ENCODE measurements around the gene BOC. TPM values are rescaled to one million over a fixed set of nuclear protein-coding genes. Genes with fewer than 3 reads are reported as not detected.

BOC gene
- total RNA-seq, 1 donor from 2014 or later, result 22.4 TPM

DNA sequence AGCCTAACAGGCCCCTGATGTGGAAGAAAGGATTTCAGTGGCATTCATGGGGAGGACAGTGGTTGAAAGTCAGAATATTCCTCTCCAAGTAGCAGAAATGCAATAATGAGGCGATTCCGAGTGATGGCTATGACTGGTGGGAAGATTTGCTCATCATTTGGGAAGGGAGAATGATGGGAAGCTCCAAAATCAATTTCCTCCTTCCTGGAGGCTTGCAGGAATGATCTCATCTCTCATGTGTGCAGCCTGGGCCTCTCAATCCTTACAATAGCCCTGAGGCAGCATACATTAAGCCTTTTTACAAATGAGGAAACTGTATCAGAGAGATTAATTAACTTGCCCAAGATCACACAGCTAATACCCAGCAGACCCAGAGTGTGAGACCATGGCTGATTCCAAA, 58.7 kb downstream of the BOC start:
- H3K4me3 Mint-ChIP-seq (ENCODE audit: unreplicated experiment), result no peak overlapping the region
- H3K36me3 Mint-ChIP-seq (ENCODE audit: unreplicated experiment), result peaks cover 20% of the 10 kb centered on the region
- DNase-seq (ENCODE audit: extremely low spot score, unreplicated experiment), result no peak
- no peaks in the 10 kb centered on the region for H3K27me3 Mint-ChIP-seq (ENCODE audit: unreplicated experiment)
- H3K27ac Mint-ChIP-seq (ENCODE audit: unreplicated experiment), result no peak overlapping the region
- no peaks in the 10 kb centered on the region for H3K9me3 Mint-ChIP-seq (ENCODE audit: unreplicated experiment)
- peaks cover 8% of the 10 kb centered on the region for H3K4me1 Mint-ChIP-seq (ENCODE audit: unreplicated experiment)
- TF ChIP-seq, protein P1, sequence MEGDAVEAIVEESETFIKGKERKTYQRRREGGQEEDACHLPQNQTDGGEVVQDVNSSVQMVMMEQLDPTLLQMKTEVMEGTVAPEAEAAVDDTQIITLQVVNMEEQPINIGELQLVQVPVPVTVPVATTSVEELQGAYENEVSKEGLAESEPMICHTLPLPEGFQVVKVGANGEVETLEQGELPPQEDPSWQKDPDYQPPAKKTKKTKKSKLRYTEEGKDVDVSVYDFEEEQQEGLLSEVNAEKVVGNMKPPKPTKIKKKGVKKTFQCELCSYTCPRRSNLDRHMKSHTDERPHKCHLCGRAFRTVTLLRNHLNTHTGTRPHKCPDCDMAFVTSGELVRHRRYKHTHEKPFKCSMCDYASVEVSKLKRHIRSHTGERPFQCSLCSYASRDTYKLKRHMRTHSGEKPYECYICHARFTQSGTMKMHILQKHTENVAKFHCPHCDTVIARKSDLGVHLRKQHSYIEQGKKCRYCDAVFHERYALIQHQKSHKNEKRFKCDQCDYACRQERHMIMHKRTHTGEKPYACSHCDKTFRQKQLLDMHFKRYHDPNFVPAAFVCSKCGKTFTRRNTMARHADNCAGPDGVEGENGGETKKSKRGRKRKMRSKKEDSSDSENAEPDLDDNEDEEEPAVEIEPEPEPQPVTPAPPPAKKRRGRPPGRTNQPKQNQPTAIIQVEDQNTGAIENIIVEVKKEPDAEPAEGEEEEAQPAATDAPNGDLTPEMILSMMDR (IDR thresholded peaks at IDR 0.05), result no peak

DNA sequence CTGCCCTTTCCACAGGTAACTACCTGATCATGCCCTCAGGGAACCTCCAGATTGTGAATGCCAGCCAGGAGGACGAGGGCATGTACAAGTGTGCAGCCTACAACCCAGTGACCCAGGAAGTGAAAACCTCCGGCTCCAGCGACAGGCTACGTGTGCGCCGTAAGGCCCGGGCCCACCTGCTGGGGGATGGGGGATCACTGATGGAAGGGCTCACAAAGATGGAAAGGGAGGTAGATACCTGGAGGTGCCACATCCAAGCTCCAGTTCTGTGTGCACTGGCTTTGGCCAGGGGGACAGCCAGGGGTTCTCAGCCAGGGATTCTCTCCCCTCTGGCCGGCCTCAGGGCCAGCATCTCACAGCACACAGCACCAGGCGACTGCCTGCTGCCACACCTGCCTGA, 59.4 kb downstream of the BOC start:
- TF ChIP-seq, protein P1 (IDR thresholded peaks at IDR 0.05), result no peak
- Mint-ChIP-seq H3K4me3 (ENCODE audit: unreplicated experiment) (no peak overlapping the region), H3K36me3 (ENCODE audit: unreplicated experiment) (peaks cover 14% of the 10 kb centered on the region), H3K4me1 (ENCODE audit: unreplicated experiment) (peaks cover 14% of the 10 kb centered on the region), H3K27ac (ENCODE audit: unreplicated experiment) (no peak overlapping the region), H3K27me3 (ENCODE audit: unreplicated experiment) (no peaks in the 10 kb centered on the region), H3K9me3 (ENCODE audit: unreplicated experiment) (no peaks in the 10 kb centered on the region)
- DNase-seq (ENCODE audit: extremely low spot score, unreplicated experiment), result no peak

DNA sequence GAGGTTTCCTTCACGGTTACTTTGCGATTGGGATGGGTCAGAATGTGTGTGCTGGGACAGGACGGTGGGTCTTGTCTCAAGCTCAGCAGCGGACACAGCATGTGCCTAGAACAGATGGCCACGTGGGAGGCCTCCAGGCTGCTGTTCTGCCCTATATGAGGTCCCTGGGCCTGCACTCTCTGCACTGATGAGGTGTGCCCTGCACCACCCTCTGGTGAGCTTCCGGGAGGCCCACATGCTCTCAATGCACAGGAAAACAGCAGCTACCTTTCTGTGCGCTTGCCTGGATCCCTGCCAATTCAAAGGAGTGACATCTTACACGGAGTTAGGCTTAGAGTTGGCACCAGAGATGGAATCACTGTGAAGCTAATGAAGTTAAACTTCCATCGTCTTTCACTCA, 59.8 kb downstream of the BOC start:
- TF ChIP-seq, protein P1 (IDR thresholded peaks at IDR 0.05), result no peak
- Mint-ChIP-seq H3K9me3 (ENCODE audit: unreplicated experiment) (no peaks in the 10 kb centered on the region), H3K36me3 (ENCODE audit: unreplicated experiment) (peaks cover 14% of the 10 kb centered on the region), H3K4me1 (ENCODE audit: unreplicated experiment) (peaks cover 18% of the 10 kb centered on the region), H3K27ac (ENCODE audit: unreplicated experiment) (no peak overlapping the region), H3K4me3 (ENCODE audit: unreplicated experiment) (no peak overlapping the region), H3K27me3 (ENCODE audit: unreplicated experiment) (no peaks in the 10 kb centered on the region)
- no peak for DNase-seq (ENCODE audit: extremely low spot score, unreplicated experiment)

DNA sequence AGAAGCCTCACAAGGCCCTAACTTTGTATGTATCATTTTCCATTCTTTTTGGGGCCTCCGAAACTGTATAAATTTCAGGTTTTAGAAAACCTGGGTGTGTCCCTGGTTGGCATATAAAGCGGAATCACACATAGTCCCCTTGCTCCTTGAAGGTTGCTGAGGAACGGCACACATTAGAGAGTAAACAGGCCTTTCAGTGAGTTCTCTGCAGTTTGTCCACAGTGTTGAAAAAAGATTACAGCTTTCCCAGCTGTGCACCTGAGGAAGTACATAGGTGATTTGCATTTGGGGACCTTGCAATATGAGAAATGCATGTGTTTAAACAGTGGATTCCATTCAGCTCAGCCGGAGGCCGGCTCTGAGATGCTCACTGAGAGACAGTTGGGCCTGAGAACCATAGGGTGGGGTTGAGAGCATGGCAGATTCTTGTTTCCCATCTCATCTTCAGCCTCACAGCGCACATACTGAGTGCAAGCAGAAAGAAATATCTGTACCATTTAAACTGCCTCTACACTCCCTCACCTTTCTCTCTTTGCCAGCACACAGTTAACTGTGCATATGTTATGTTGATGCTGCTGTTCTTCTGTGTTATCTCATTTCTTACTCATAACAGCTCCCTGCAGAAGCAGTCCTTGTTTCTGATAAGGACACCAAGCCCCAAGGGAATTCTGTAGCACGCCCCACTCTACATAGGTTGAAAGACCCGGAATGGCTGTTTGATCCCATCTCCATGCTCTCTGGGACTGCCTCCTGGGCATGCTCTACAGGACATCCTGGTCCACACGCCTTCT, 60.4 kb downstream of the BOC start:
- H3K9me3 Mint-ChIP-seq (ENCODE audit: unreplicated experiment), result no peaks in the 10 kb centered on the region
- TF ChIP-seq, protein P1 (IDR thresholded peaks at IDR 0.05), result no peak
- H3K36me3 Mint-ChIP-seq (ENCODE audit: unreplicated experiment), result peaks cover 14% of the 10 kb centered on the region
- DNase-seq (ENCODE audit: extremely low spot score, unreplicated experiment), result no peak
- no peak overlapping the region for H3K4me3 Mint-ChIP-seq (ENCODE audit: unreplicated experiment)
- H3K4me1 Mint-ChIP-seq (ENCODE audit: unreplicated experiment), result peaks cover 24% of the 10 kb centered on the region
- H3K27me3 Mint-ChIP-seq (ENCODE audit: unreplicated experiment), result no peaks in the 10 kb centered on the region
- no peak overlapping the region for H3K27ac Mint-ChIP-seq (ENCODE audit: unreplicated experiment)

DNA sequence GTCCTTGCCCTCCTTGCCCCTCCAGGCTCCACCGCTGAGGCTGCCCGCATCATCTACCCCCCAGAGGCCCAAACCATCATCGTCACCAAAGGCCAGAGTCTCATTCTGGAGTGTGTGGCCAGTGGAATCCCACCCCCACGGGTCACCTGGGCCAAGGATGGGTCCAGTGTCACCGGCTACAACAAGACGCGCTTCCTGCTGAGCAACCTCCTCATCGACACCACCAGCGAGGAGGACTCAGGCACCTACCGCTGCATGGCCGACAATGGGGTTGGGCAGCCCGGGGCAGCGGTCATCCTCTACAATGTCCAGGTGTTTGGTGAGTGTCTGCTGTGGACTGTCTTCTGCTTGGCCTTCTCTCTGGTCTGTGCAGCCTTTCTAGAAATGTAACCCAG, 61.0 kb downstream of the BOC start:
- Mint-ChIP-seq H3K9me3 (ENCODE audit: unreplicated experiment) (no peaks in the 10 kb centered on the region), H3K4me3 (ENCODE audit: unreplicated experiment) (no peak overlapping the region), H3K36me3 (ENCODE audit: unreplicated experiment) (peaks cover 14% of the 10 kb centered on the region), H3K27me3 (ENCODE audit: unreplicated experiment) (no peaks in the 10 kb centered on the region), H3K27ac (ENCODE audit: unreplicated experiment) (no peak overlapping the region), H3K4me1 (ENCODE audit: unreplicated experiment) (peaks cover 30% of the 10 kb centered on the region)
- TF ChIP-seq, protein P1 (IDR thresholded peaks at IDR 0.05), result no peak
- no peak for DNase-seq (ENCODE audit: extremely low spot score, unreplicated experiment)

All from osteocyte (in vitro differentiated cells).